ENCODE data around the gene ELAVL4. TPM values are rescaled to one million over a fixed set of nuclear protein-coding genes. Genes with fewer than 3 reads are reported as not detected.
"Not testable (repeated sequence)": the region's sequence is repeated elsewhere in the genome, so short reads cannot be mapped to it uniquely, and the experiment has no call there.

The ELAVL4 gene
- total RNA-seq, 3 donors from 2014 or later = 0.52 to 8.3 (median 0.82) TPM

GRCh38 chr1:50158421-50158820, 49.7 kb downstream of the ELAVL4 start:
- ATAC-seq (no peak), DNase-seq (no peak)
- H3K36me3 ChIP-seq (ENCODE audit: low read depth) = no peaks in the 10 kb centered on the region
- H3K4me3 ChIP-seq = no peak overlapping the region
- TF ChIP-seq CTCF (IDR thresholded peaks at IDR 0.05) = no peak
- no peaks in the 10 kb centered on the region for H3K4me1 ChIP-seq (ENCODE audit: low read depth)
- intact Hi-C loops (cut with DNase I, micrococcal nuclease) = no loop called here
- H3K9me3 ChIP-seq = no peaks in the 10 kb centered on the region

GRCh38 chr1:50163680-50164079, 55.0 kb downstream of the ELAVL4 start:
- Histone ChIP-seq H3K36me3 (ENCODE audit: low read depth) (no peaks in the 10 kb centered on the region), H3K4me3 (no peak overlapping the region), H3K4me1 (ENCODE audit: low read depth) (no peaks in the 10 kb centered on the region), H3K9me3 (no peaks in the 10 kb centered on the region)
- DNase-seq (no peak), ATAC-seq (no peak)
- intact Hi-C loops (cut with DNase I, micrococcal nuclease) = no loop called here
- no peak for TF ChIP-seq CTCF (IDR thresholded peaks at IDR 0.05)

GRCh38 chr1:50166351-50166750, 57.6 kb downstream of the ELAVL4 start:
- DNase-seq; ATAC-seq; H3K9me3 ChIP-seq; intact Hi-C loops (cut with DNase I, micrococcal nuclease); H3K36me3 ChIP-seq (ENCODE audit: low read depth); H3K4me1 ChIP-seq (ENCODE audit: low read depth); H3K4me3 ChIP-seq: not testable (repeated sequence)

- DNase-seq (no peak), ATAC-seq (no peak)
- no peaks in the 10 kb centered on the region for H3K9me3 ChIP-seq
- no peak overlapping the region for H3K4me3 ChIP-seq
- H3K4me1 ChIP-seq (ENCODE audit: low read depth) = no peaks in the 10 kb centered on the region
- H3K36me3 ChIP-seq (ENCODE audit: low read depth) = no peaks in the 10 kb centered on the region
- TF ChIP-seq CTCF (IDR thresholded peaks at IDR 0.05) = no peak
- intact Hi-C loops (cut with DNase I, micrococcal nuclease) = no loop called here
Observed at GRCh38 chr1:50172299-50172698, 63.6 kb downstream of the ELAVL4 start.

- Histone ChIP-seq H3K4me1 (ENCODE audit: low read depth) (no peaks in the 10 kb centered on the region), H3K36me3 (ENCODE audit: low read depth) (no peaks in the 10 kb centered on the region), H3K4me3 (no peak overlapping the region), H3K9me3 (no peaks in the 10 kb centered on the region)
- ATAC-seq = no peak
- no peak for DNase-seq
- no peak for TF ChIP-seq CTCF (IDR thresholded peaks at IDR 0.05)
- intact Hi-C loops (cut with DNase I, micrococcal nuclease) = no loop called here
Observed at GRCh38 chr1:50174101-50174500, 65.4 kb downstream of the ELAVL4 start.

GRCh38 chr1:50175719-50176639, 67.3 kb downstream of the ELAVL4 start:
- TF ChIP-seq CTCF (IDR thresholded peaks at IDR 0.05) = no peak
- DNase-seq = no peak
- H3K4me3 ChIP-seq = no peak overlapping the region
- H3K4me1 ChIP-seq (ENCODE audit: low read depth) = no peaks in the 10 kb centered on the region
- H3K9me3 ChIP-seq = no peaks in the 10 kb centered on the region
- no peak for ATAC-seq
- H3K36me3 ChIP-seq (ENCODE audit: low read depth) = no peaks in the 10 kb centered on the region
- intact Hi-C loops (cut with DNase I, micrococcal nuclease) = no loop called here

Measured in mucosa of descending colon (tissue), 3 donors.